Raji (cell line): Measurements from ENCODE around the gene CDK2.

Experiments
- POLR2A ChIP-seq: IDR thresholded peaks from 2 replicates; pipeline ENCODE4 v1.6.1; 2011; ENCODE audit warnings: low read depth, low read length, control low read depth; ENCODE audit not compliant: insufficient read depth

Gene CDK2

DNA sequence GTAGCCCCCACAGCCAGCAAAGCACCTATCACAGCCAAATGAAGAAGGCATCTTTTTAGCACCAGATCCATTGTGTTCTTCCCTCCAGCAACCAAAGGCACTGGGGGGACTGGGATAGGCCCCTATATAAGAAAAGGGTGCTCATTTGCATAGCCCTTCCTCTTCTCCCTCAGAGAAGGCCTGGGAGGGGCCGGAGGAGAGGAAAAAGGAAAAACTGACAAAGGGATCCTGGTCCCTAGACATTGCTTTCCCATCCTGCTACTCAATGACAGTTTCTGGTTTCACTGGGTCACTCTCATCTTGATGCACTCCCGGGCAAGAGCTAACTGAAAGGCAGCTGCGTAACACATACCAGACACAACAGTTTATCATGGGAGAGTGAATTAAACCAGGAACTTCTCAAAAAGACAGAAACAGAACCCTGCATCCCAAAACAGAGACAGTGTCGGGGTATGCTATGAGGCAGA lies 656 bp upstream of the CDK2 start, which contains the start of gene PMEL:
TSS of gene PMEL (minus strand) at position 102 of the 467 bp plus-strand sequence. CDS start at position 71, 31 bp downstream.
- TF ChIP-seq POLR2A, result no peak

- no peak for TF ChIP-seq POLR2A
Measured at GRCh38 chr12:55969356-55969755, 2.7 kb downstream of the CDK2 start.

DNA sequence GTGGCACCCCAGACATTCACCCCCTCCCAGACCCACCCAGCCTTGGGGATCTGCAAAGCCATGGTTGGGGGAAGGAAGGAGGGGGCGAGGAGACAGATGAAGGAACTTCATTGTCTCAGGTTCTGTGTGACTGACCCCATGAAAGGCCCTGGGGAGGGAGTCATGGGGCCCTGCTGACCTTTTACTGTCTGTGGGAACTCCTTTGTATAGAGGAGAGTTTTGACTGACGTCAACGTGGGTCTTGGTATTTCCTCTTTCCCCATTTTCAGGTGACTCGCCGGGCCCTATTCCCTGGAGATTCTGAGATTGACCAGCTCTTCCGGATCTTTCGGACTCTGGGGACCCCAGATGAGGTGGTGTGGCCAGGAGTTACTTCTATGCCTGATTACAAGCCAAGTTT lies 4.1 kb downstream of the CDK2 start:
- TF ChIP-seq POLR2A, result no peak

DNA sequence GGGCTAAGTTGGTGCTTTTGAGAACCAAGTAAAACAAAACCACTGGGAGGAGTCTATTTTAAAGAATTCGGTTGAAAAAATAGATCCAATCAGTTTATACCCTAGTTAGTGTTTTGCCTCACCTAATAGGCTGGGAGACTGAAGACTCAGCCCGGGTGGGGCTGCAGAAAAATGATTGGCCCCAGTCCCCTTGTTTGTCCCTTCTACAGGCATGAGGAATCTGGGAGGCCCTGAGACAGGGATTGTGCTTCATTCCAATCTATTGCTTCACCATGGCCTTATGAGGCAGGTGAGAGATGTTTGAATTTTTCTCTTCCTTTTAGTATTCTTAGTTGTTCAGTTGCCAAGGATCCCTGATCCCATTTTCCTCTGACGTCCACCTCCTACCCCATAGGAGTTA lies 5.4 kb downstream of the CDK2 start:
- no peak for TF ChIP-seq POLR2A

DNA sequence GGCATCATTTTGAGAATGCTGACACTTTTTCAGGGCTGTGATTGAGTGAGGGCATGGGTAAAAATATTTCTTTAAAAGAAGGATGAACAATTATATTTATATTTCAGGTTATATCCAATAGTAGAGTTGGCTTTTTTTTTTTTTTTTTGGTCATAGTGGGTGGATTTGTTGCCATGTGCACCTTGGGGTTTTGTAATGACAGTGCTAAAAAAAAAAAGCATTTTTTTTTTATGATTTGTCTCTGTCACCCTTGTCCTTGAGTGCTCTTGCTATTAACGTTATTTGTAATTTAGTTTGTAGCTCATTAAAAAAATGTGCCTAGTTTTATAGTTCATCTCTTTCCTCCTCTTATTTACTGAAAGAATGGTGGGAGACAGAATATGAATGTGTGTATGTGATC lies 5.8 kb downstream of the CDK2 start:
- TF ChIP-seq POLR2A, result no peak

- no peak for TF ChIP-seq POLR2A
Measured at GRCh38 chr12:55972911-55973598, 6.4 kb downstream of the CDK2 start.

DNA sequence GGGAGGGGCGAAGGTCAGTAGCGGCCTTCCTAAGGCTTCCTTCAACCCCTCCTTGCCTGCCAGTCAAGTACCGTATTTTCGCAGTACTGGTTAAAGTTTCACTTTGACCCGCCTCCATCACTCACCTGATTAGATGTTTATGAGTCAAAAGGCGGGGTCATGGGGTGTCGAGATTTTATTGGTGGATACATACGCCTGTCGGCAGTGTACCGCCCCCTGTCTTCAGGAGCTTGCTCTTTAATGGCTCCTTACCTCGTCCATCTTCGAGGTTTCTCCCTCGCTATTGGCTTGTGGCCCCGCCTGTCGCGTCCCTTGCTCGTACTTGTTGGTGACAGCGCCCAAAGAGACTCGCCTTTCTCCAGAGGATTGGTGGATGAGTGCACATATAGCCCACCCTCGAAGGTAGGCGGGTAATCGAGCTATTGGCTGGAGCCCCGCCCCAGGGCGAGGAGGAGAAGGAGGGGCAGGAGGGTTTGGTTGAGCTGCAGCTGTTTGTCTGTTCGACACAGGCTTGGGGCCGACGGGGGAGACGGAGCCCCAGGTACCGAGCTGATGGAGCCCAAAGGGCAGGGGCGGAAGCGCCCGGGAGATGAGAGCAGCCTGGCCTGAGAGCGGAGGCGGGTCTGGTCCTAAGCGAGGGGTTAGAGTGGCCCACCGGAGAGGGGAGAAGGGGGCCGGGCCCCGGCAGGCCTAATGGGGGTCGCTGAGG lies 7.1 kb downstream of the CDK2 start, which contains the start of gene RAB5B:
TSS of gene RAB5B (plus strand) at position 480 of the 709 bp plus-strand sequence. CDS start 12,883 bp downstream, outside the sequence.
- TF ChIP-seq POLR2A, result peak; percentile 87

DNA sequence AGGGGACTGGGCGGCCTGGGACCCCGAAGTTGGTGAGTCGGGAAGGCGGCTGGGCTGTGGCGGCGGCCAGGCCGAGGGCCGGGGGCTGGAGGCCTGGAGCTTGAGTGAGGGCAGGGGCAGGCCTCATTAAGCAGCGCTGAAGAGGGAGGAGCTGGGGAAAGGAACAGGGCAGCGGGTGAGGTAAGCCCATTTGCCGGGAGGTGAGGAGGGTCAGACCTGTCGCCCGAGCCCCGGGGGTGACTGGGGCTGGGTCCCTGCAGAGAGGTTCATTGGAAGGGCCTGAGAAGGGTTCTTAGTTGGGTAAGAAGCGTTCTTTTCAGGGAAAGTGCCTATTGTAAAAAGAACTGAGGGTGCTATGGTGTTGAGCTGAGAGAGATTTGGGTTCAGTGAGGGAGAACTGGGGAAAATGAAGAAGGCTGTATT lies 7.7 kb downstream of the CDK2 start:
- TF ChIP-seq POLR2A, result no peak

GRCh38 chr12:55978393-55978792 lies 11.8 kb downstream of the CDK2 start:
- no peak for TF ChIP-seq POLR2A

DNA sequence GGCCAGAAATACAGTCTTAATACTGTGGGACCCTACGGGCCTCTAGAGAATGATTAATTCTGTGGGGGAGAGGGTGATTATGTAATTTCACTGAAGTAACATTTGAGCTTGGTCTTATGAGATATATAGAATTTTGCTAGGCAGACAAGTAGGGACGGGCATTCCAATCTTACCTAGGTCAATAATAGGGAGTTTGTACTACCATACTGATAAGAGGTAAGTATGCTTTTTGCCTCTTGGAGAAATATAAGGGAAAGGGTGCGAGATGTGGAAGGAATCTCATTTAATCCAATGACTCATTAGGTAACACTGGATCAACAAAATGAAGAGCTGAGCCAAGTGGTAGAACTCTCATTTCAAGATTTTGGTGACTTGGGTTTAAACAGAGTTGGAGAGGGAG lies 12.4 kb downstream of the CDK2 start:
- no peak for TF ChIP-seq POLR2A

DNA sequence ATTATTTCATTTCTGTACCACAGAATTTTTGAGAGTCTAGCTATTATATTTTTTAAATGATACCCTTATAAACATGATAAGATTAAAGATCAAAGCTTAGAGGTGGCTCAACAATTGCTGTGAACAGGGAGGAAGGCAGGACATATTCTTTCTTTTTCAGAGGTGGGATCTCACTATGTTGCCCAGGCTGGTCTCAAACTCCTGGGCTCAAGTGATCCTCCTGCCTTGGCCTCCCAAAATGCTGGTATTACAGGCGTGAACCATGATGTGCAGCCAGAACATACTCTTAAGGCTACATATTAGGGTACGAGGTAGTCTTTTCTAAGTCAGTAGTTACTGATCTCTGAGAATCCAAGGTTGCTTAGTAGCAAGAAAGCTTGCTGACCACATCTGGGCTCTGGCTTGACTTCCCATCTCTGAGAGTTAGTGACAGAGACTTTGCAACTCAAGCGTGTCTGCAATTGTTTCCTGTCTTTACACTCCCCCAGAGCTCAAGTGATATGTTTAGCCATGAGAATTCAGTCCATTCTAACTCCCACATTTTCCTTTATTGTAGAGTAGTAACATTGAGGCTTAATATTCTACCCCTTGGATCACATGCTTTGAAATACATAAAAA lies 15.8 kb downstream of the CDK2 start:
- TF ChIP-seq POLR2A, result no peak

- no peak for TF ChIP-seq POLR2A
Measured at GRCh38 chr12:55983232-55983842, 16.7 kb downstream of the CDK2 start.

- no peak for TF ChIP-seq POLR2A
Measured at GRCh38 chr12:55984861-55985260, 18.2 kb downstream of the CDK2 start.

DNA sequence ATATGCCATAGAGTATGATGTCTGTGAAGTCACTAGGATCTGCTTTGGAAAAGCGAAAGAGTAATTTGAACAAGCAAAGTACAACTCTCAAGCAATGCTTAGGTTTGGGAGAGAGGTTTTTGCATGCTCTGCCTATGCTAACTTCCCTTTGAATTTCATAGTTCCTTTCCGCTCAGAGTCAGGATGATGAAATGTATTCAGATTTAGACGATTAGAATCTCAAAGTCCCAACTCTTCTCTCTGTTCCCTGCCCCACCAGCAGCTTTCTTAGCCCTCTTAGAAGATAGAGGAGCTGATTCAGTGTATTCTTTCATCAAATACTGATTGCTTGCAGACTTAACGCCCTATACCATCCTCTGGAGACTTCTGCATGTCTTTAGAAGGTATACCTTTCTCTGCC lies 18.7 kb downstream of the CDK2 start:
- TF ChIP-seq POLR2A, result no peak

GRCh38 chr12:55991110-55991509 lies 24.5 kb downstream of the CDK2 start:
- TF ChIP-seq POLR2A, result no peak
